MCF 10A (cell line): ENCODE measurements around the gene FHIP2A. TPM values are rescaled to one million over a fixed set of nuclear protein-coding genes. Genes with fewer than 3 reads are reported as not detected.
A peak's percentile ranks its signal among the peaks of the same experiment; 100 is the strongest.
"Not testable (repeated sequence)": the region's sequence is repeated elsewhere in the genome, so short reads cannot be mapped to it uniquely, and the experiment has no call there.

Experiments used
- BruUV-seq: library from RNA; stranded (reverse); fragments of 400-500 nt; replicated peaks from 2 replicates; lab custom pipeline; 2021; lab: Mats Ljungman, UMichigan
- CTCF ChIA-PET: fragments of 300-600 bp; sonication (Branson Sonifier 250); formaldehyde crosslinking; extraction: SDS; loops from one replicate; lab custom pipeline; 2021; ENCODE audit warnings: antibody characterized with exemption, inconsistent platforms; lab: Yijun Ruan, JAX
- POLR2A ChIA-PET: fragments of 300-600, 350-650 bp; sonication (Branson Sonifier 250); formaldehyde crosslinking; extraction: SDS; loops from one replicate; lab custom pipeline; 2020; ENCODE audit warnings: antibody characterized with exemption, inconsistent platforms; lab: Yijun Ruan, JAX
- DNase-seq: peaks from one replicate; pipeline ENCODE4 v3.0.0-alpha.2; 2018; ENCODE audit not compliant: unreplicated experiment
- H3K27ac Mint-ChIP-seq: one replicate; pipeline ENCODE4 v1.8.0; 2022; ENCODE audit warnings: mild to moderate bottlenecking, low read depth, mixed read lengths; ENCODE audit not compliant: unreplicated experiment
- H3K27me3 Mint-ChIP-seq: one replicate; pipeline ENCODE4 v1.8.0; 2022; ENCODE audit warnings: mixed read lengths; ENCODE audit not compliant: insufficient read depth, unreplicated experiment
- H3K36me3 Mint-ChIP-seq: one replicate; pipeline ENCODE4 v1.8.0; 2022; ENCODE audit warnings: mild to moderate bottlenecking, moderate library complexity, mixed read lengths; ENCODE audit not compliant: insufficient read depth, unreplicated experiment
- H3K4me1 Mint-ChIP-seq: one replicate; pipeline ENCODE4 v1.8.0; 2022; ENCODE audit warnings: mixed read lengths; ENCODE audit not compliant: insufficient read depth, unreplicated experiment
- H3K4me3 Mint-ChIP-seq: one replicate; pipeline ENCODE4 v1.8.0; 2022; ENCODE audit warnings: mild to moderate bottlenecking, moderate library complexity, mixed read lengths; ENCODE audit not compliant: unreplicated experiment
- H3K9me3 Mint-ChIP-seq: one replicate; pipeline ENCODE4 v1.8.0; 2022; ENCODE audit warnings: mixed read lengths; ENCODE audit not compliant: unreplicated experiment
- CTCF ChIP-seq: fragments of 200-600 bp; IDR thresholded peaks from one replicate; pipeline ENCODE4 v1.8.0; 2022; ENCODE audit warnings: antibody characterized with exemption, mild to moderate bottlenecking; ENCODE audit not compliant: unreplicated experiment
- intact Hi-C: fragments of 100-400 bp; cut with micrococcal nuclease; formaldehyde crosslinking; loops from 2 replicates; pipeline ENCODE4 v1.14.1; 2022
- total RNA-seq: library from RNA; stranded (reverse); gene quantifications from 2 replicates; pipeline ENCODE4 v1.2.3, GENCODE V29; 2022

The FHIP2A gene
- total RNA-seq, 1 experiment from 2014 or later: 17.2 TPM

- H3K36me3 Mint-ChIP-seq: no peaks in the 10 kb centered on the region
- POLR2A ChIA-PET: no interaction called here
- H3K27ac Mint-ChIP-seq: no peak overlapping the region
- no peaks in the 10 kb centered on the region for H3K27me3 Mint-ChIP-seq
- no peak for TF ChIP-seq CTCF
- CTCF ChIA-PET: interaction anchor here (1.0 to 7.0 kb wide), 6 partner anchors 61 to 313 kb away, joined by 3 to 111 read pairs (median 7); no protein-coding TSS in a partner anchor
- intact Hi-C loops: no loop called here
- no peak for DNase-seq
- H3K9me3 Mint-ChIP-seq: no peaks in the 10 kb centered on the region
- no TSS peak for BruUV-seq
- no peak overlapping the region for H3K4me3 Mint-ChIP-seq
- H3K4me1 Mint-ChIP-seq: peaks cover 22% of the 10 kb centered on the region
These were observed 37.9 kb upstream of the FHIP2A start for GRCh38 chr10:114783686-114784085.

GRCh38 chr10:114786492-114786891 lies 35.1 kb upstream of the FHIP2A start:
- not testable (repeated sequence) for BruUV-seq
- POLR2A ChIA-PET: interaction anchor here (0.6 to 1.4 kb wide), 11 partner anchors 19 to 327 kb away, joined by 3 to 9 read pairs (median 5); no protein-coding TSS in a partner anchor
- CTCF ChIA-PET: interaction anchor here (0.6 to 7.0 kb wide), 21 partner anchors 8 to 516 kb away, joined by 3 to 111 read pairs (median 5); no protein-coding TSS in a partner anchor

GRCh38 chr10:114787131-114787530 lies 34.4 kb upstream of the FHIP2A start:
- not testable (repeated sequence) for BruUV-seq, H3K27me3 Mint-ChIP-seq, H3K4me3 Mint-ChIP-seq, H3K36me3 Mint-ChIP-seq, H3K4me1 Mint-ChIP-seq, H3K9me3 Mint-ChIP-seq, H3K27ac Mint-ChIP-seq, DNase-seq
- POLR2A ChIA-PET: interaction anchor here (0.6 to 1.4 kb wide), 3 partner anchors 20 to 328 kb away, joined by 3 to 7 read pairs (median 5); no protein-coding TSS in a partner anchor
- CTCF ChIA-PET: interaction anchor here (0.6 to 7.0 kb wide), 12 partner anchors 7 to 317 kb away, joined by 3 to 111 read pairs (median 6); no protein-coding TSS in a partner anchor
- intact Hi-C loops: loop anchor here (2.0 to 5.0 kb wide), 3 partner anchors 316 to 485 kb away; no protein-coding TSS in a partner anchor

More at GRCh38 chr10:114786492-114786891, 35.1 kb upstream of the FHIP2A start:
- DNase-seq: peak; percentile 73
- intact Hi-C loops: loop anchor here (1.0 to 5.0 kb wide), 5 partner anchors 80 to 484 kb away; no protein-coding TSS in a partner anchor
- not testable (repeated sequence) for H3K4me1 Mint-ChIP-seq, H3K36me3 Mint-ChIP-seq, H3K4me3 Mint-ChIP-seq, H3K27ac Mint-ChIP-seq, H3K9me3 Mint-ChIP-seq, H3K27me3 Mint-ChIP-seq
- peak; percentile 64 for TF ChIP-seq CTCF

GRCh38 chr10:114791768-114792167 lies 29.8 kb upstream of the FHIP2A start:
- H3K9me3 Mint-ChIP-seq: no peaks in the 10 kb centered on the region
- no peak for DNase-seq
- CTCF ChIA-PET: interaction anchor here (0.6 to 1.6 kb wide), 5 partner anchors 29 to 320 kb away, joined by 3 to 5 read pairs (median 3); partner anchors contain the start of gene FHIP2A
- H3K4me3 Mint-ChIP-seq: no peak overlapping the region
- BruUV-seq: no TSS peak
- H3K4me1 Mint-ChIP-seq: no peaks in the 10 kb centered on the region
- H3K36me3 Mint-ChIP-seq: no peaks in the 10 kb centered on the region
- POLR2A ChIA-PET: no interaction called here
- intact Hi-C loops: no loop called here
- H3K27me3 Mint-ChIP-seq: no peaks in the 10 kb centered on the region
- no peak for TF ChIP-seq CTCF
- H3K27ac Mint-ChIP-seq: no peak overlapping the region
